GM12878 (cell line): ENCODE data around the gene PNPLA3. TPM values are rescaled to one million over a fixed set of nuclear protein-coding genes. Genes with fewer than 3 reads are reported as not detected.
A peak's percentile ranks its signal among the peaks of the same experiment; 100 is the strongest.

Experiments
- ATAC-seq: fragments of 200-7000 bp; cut with Tn5 transposase; 3 replicates; pipeline ENCODE4 v1.9.1; 2020; ENCODE audit warnings: mild to moderate bottlenecking, moderate library complexity
- BruUV-seq: library from RNA; stranded (reverse); fragments of 400-500 nt; replicated peaks from 2 replicates; lab custom pipeline; 2021; lab: Mats Ljungman, UMichigan
- CTCF ChIA-PET: fragments of 300-600 bp; sonication (Branson Sonifier 250); formaldehyde crosslinking; extraction: SDS; loops from one replicate; lab custom pipeline; 2021; ENCODE audit warnings: inconsistent platforms; lab: Yijun Ruan, JAX
- POLR2A ChIA-PET: fragments of 350-600 bp; formaldehyde crosslinking; extraction: SDS; loops from one replicate; lab custom pipeline; 2021; ENCODE audit warnings: inconsistent platforms; lab: Charles Lee
- RAD21 ChIA-PET: fragments of 300-600 bp; sonication (Branson Sonifier 250); formaldehyde crosslinking; loops from one replicate; lab custom pipeline; 2023; ENCODE audit warnings: antibody characterized with exemption; ENCODE audit not compliant: unreplicated experiment; lab: Charles Lee
- SMC1A ChIA-PET: fragments of 300-600 bp; sonication (Branson Sonifier 250); formaldehyde crosslinking; loops from one replicate; lab custom pipeline; 2023; ENCODE audit not compliant: unreplicated experiment, uncharacterized antibody; lab: Charles Lee
- DNase-seq: peaks from one replicate; pipeline ENCODE4 v3.0.0-alpha.2; 2011; ENCODE audit warnings: low read depth, low spot score
- FAIRE-seq: peaks from 3 replicates; lab custom pipeline; 2011; peaks lifted over from hg19 to GRCh38; lab: Jason Lieb, UNC
- H2AFZ ChIP-seq: 2 replicates; pipeline ENCODE4 v1.6.0; 2011; ENCODE audit warnings: low read depth, low read length, control low read depth; ENCODE audit not compliant: control insufficient read depth
- H3K27ac ChIP-seq: 2 replicates; pipeline ENCODE4 v1.5.1; 2011; ENCODE audit warnings: control low read depth; ENCODE audit not compliant: control insufficient read depth, insufficient read depth
- H3K27me3 ChIP-seq, 2 experiments: replicated peaks in 1 of 2; 2 replicates each; pipeline versions ENCODE4 v1.6.0 to v1.6.1; 2011; ENCODE audit warnings: low read length in 1 of 2; ENCODE audit not compliant: control insufficient read depth in 2 of 2, insufficient read depth in 2 of 2
- H3K36me3 ChIP-seq, 2 experiments: 2 replicates each; pipeline ENCODE4 v1.5.1; 2011; ENCODE audit warnings: low read length in 1 of 2; ENCODE audit not compliant: control insufficient read depth in 2 of 2, insufficient read depth in 2 of 2
- H3K4me1 ChIP-seq: 2 replicates; pipeline ENCODE4 v1.6.1; 2011; ENCODE audit warnings: mild to moderate bottlenecking, low read length, moderate library complexity, mixed read lengths; ENCODE audit not compliant: control insufficient read depth, insufficient read depth
- H3K4me2 ChIP-seq: 2 replicates; pipeline ENCODE4 v1.6.0; 2011; ENCODE audit warnings: control low read depth; ENCODE audit not compliant: control insufficient read depth, insufficient read depth
- H3K4me3 ChIP-seq: fragments of 200-600 bp; sonication (generic); 2 replicates; pipeline ENCODE4 v1.5.1; 2016
- H3K79me2 ChIP-seq: 2 replicates; pipeline ENCODE4 v1.6.0; 2011; ENCODE audit warnings: low read length; ENCODE audit not compliant: control insufficient read depth, insufficient read depth
- H3K9ac ChIP-seq: 2 replicates; pipeline ENCODE4 v1.8.0; 2011; ENCODE audit warnings: low read length, control low read depth, mixed read lengths; ENCODE audit not compliant: control insufficient read depth, insufficient read depth
- H3K9me3 ChIP-seq: replicated peaks from 3 replicates; pipeline ENCODE4 v1.5.1; 2011; ENCODE audit warnings: mild to moderate bottlenecking, low read length; ENCODE audit not compliant: control insufficient read depth, insufficient read depth
- H4K20me1 ChIP-seq: 2 replicates; pipeline ENCODE4 v1.6.0; 2011; ENCODE audit not compliant: control insufficient read depth, insufficient read depth
- CHD2 ChIP-seq: IDR thresholded peaks from 2 replicates; pipeline ENCODE4 v1.6.1; 2011; ENCODE audit warnings: low read depth, low read length, improper control_type of control experiment, borderline replicate concordance
- CTCF ChIP-seq, 3 experiments: IDR thresholded peaks in 2 of 3; conservative IDR thresholded peaks in 1 of 3; 2 replicates each; pipeline ENCODE4 v1.5.1; 2011; ENCODE audit warnings: low read depth in 3 of 3, low read length in 3 of 3, mild to moderate bottlenecking in 3 of 3, control low read depth in 2 of 3, moderate library complexity in 2 of 3, inconsistent platforms in 1 of 3, mixed read lengths in 1 of 3; ENCODE audit not compliant: control insufficient read depth in 2 of 3, insufficient read depth in 1 of 3; ENCODE audit errors: extremely low read depth in 1 of 3
- EZH2 ChIP-seq: IDR thresholded peaks from 2 replicates; pipeline ENCODE4 v1.6.1; 2012; ENCODE audit warnings: low read depth, mild to moderate bottlenecking, control low read depth, inconsistent platforms, low read length, borderline replicate concordance; ENCODE audit not compliant: control insufficient read depth
- NFXL1 ChIP-seq: fragments of 450-650 bp; IDR thresholded peaks from 2 replicates; pipeline ENCODE4 v1.6.1; 2017; ENCODE audit warnings: antibody characterized with exemption, mild to moderate bottlenecking, borderline replicate concordance
- PAX5 ChIP-seq: IDR thresholded peaks from 2 replicates; pipeline ENCODE4 v1.6.1; 2011; ENCODE audit warnings: low read depth, low read length, borderline replicate concordance
- POU2F2 ChIP-seq: IDR thresholded peaks from 3 replicates; pipeline ENCODE4 v1.6.1; 2011; ENCODE audit warnings: low read depth, mild to moderate bottlenecking, low read length, borderline replicate concordance
- PRDM15 ChIP-seq: fragments of 450-650 bp; formaldehyde crosslinking; IDR thresholded peaks from 2 replicates; pipeline ENCODE4 v1.4.0; 2020; ENCODE audit warnings: mild to moderate bottlenecking, moderate library complexity
- WRNIP1 ChIP-seq: IDR thresholded peaks from 2 replicates; pipeline ENCODE4 v1.6.1; 2011; ENCODE audit warnings: low read depth, low read length, improper control_type of control experiment, borderline replicate concordance
- ZBTB33 ChIP-seq: fragments of 450-650 bp; IDR thresholded peaks from 2 replicates; pipeline ENCODE4 v1.6.1; 2017; ENCODE audit warnings: mild to moderate bottlenecking
- ZNF24 ChIP-seq: fragments of 450-650 bp; IDR thresholded peaks from 2 replicates; pipeline ENCODE4 v1.6.1; 2017; ENCODE audit warnings: antibody characterized with exemption, mild to moderate bottlenecking
- WGBS: methylation state at CpG from one replicate; pipeline ENCODE4 v1.1.6; 2016; ENCODE audit warnings: low lambda C conversion rate; ENCODE audit not compliant: insufficient replicate concordance, insufficient coverage; ENCODE audit errors: missing lambda C conversion rate; 5-methylcytosine and 5-hydroxymethylcytosine counted together
- in situ Hi-C: fragments of 300-500 bp; cut with MboI; formaldehyde crosslinking; loops from 9 replicates; pipeline ENCODE4 v1.14.3; 2018; ENCODE audit warnings: mixed read lengths
- intact Hi-C: fragments of 100-400 bp; cut with micrococcal nuclease; formaldehyde crosslinking; loops from one replicate; pipeline ENCODE4 v1.14.2; 2022; ENCODE audit not compliant: unreplicated experiment
- polyA plus RNA-seq, 11 experiments: library from polyadenylated mRNA; depleted of rRNA in 4 of 11; unstranded in 6 of 11; stranded (reverse) in 5 of 11; fragments of >200 nt; fragmentation: Nextera tagmentation in 4 of 11; fragmentation: Illumina TruSeq in 1 of 11; extraction: Ambion mirVana in 4 of 11; extraction: Trizol in 1 of 11; gene quantifications; 1 replicate in 1 of 11; 2 replicates in 10 of 11; pipeline versions ENCODE4 v1.2.1 to v1.2.3, GENCODE V29; 2011 to 2016; ENCODE audit warnings: inconsistent platforms in 2 of 11, missing spikeins in 2 of 11, low read depth in 1 of 11
- total RNA-seq, 4 experiments: library from RNA; depleted of rRNA in 3 of 4; stranded (reverse); fragments of >200 nt in 3 of 4; fragmentation: Illumina TruSeq in 1 of 4; extraction: Trizol in 1 of 4; gene quantifications; 2 replicates each; pipeline versions ENCODE4 v1.2.1 to v1.2.3, GENCODE V29; 2013 to 2021

Gene PNPLA3
- total and polyA plus RNA-seq, 10 of the 15 experiments (the other 5 are each of a cell fraction or from before 2014, with no cell fraction given) = 0.05 to 0.08 TPM; not detected in 8

- no peak for TF ChIP-seq ZBTB33
These were observed 2.2 kb upstream of the PNPLA3 start (continued) for GRCh38 chr22:43921370-43921769.

GRCh38 chr22:43922123-43922522 is 1.5 kb upstream of the PNPLA3 start:
- 95% methylated on average over 3 of the region's 3 CpGs for WGBS
- H3K9ac ChIP-seq = no peak overlapping the region
- no peak for ATAC-seq
- H3K9me3 ChIP-seq = no peaks in the 10 kb centered on the region
- in situ Hi-C loops = no loop called here
- H3K4me1 ChIP-seq = no peaks in the 10 kb centered on the region
- ChIA-PET RAD21 (no interaction called here), SMC1A (no interaction called here), POLR2A (no interaction called here)
- no peaks in the 10 kb centered on the region for H3K36me3 ChIP-seq
- no peak overlapping the region for H2AFZ ChIP-seq
- H4K20me1 ChIP-seq = no peaks in the 10 kb centered on the region
- no peak for FAIRE-seq
- no peak overlapping the region for H3K4me2 ChIP-seq
- no TSS peak for BruUV-seq
- TF ChIP-seq CTCF (IDR thresholded peaks at IDR 0.05 in 2 of 3, conservative IDR thresholded peaks at IDR 0.05 in 1 of 3; ENCODE audit: control insufficient read depth in 2 of 3, extremely low read depth in 1 of 3, insufficient read depth in 1 of 3, low read depth in 3 of 3, low read length in 3 of 3) (peak in 1 of 3 experiments; percentile 10; a peak in 1 of 6 replicates), CHD2 (no peak), NFXL1 (no peak), ZNF24 (no peak), PAX5 (no peak), POU2F2 (no peak), PRDM15 (CRISPR knock-in tag) (no peak), WRNIP1 (no peak), EZH2 (no peak)
- TF ChIP-seq, all 136 proteins: peak for 1
- DNase-seq = no peak
- Histone ChIP-seq H3K4me3 (no peak overlapping the region), H3K27me3 (peaks cover 0 to 3% of the 10 kb centered on the region in 2 experiments; a peak in 2 of 4 replicates), H3K79me2 (no peaks in the 10 kb centered on the region), H3K27ac (no peak overlapping the region)
- CTCF ChIA-PET = no interaction called here
- intact Hi-C loops = no loop called here
